Lung (tissue), 12 donors: Measurements from ENCODE around the gene NUB1. TPM values are rescaled to one million over a fixed set of nuclear protein-coding genes. Genes with fewer than 3 reads are reported as not detected.

ENCODE experiments used
- ATAC-seq: fragments of 200-7000 bp; cut with Tn5 transposase; one replicate; pipeline ENCODE4 v1.9.1; 2020; ENCODE audit warnings: moderate number of reproducible peaks; ENCODE audit not compliant: insufficient read depth, low FRiP score
- DNase-seq, 3 donors: peaks; one replicate each; pipeline ENCODE4 v3.0.0-alpha.2; 2013 to 2017
- H3K27ac ChIP-seq, 2 donors: one replicate each; pipeline ENCODE4 v1.5.1; 2013; ENCODE audit warnings: mild to moderate bottlenecking in 2 of 2, moderate library complexity in 2 of 2, control low read depth in 1 of 2, inconsistent platforms in 1 of 2, low read depth in 1 of 2, low read length in 1 of 2
- H3K27me3 ChIP-seq, 3 donors: one replicate each; pipeline ENCODE4 v1.5.1; 2013; ENCODE audit warnings: low read length in 2 of 3; ENCODE audit not compliant: control insufficient read depth in 3 of 3, insufficient read depth in 3 of 3
- H3K36me3 ChIP-seq, 4 donors: one replicate each; pipeline ENCODE4 v1.5.1; 2013; ENCODE audit warnings: low read length in 4 of 4, mild to moderate bottlenecking in 1 of 4, moderate library complexity in 1 of 4; ENCODE audit not compliant: control insufficient read depth in 4 of 4, insufficient read depth in 4 of 4
- H3K4me1 ChIP-seq, 5 donors: one replicate each; pipeline ENCODE4 v1.5.1; 2013; ENCODE audit warnings: low read length in 5 of 5, mild to moderate bottlenecking in 2 of 5, moderate library complexity in 1 of 5; ENCODE audit not compliant: control insufficient read depth in 5 of 5, insufficient read depth in 5 of 5
- H3K4me3 ChIP-seq: one replicate; pipeline ENCODE4 v1.5.1; 2013; ENCODE audit warnings: mild to moderate bottlenecking, control low read depth, moderate library complexity
- H3K9ac ChIP-seq, 2 donors: one replicate each; pipeline ENCODE4 v1.5.1; 2013; ENCODE audit warnings: low read length in 2 of 2, control low read depth in 1 of 2; ENCODE audit not compliant: insufficient read depth in 1 of 2
- H3K9me3 ChIP-seq, 4 donors: one replicate each; pipeline ENCODE4 v1.5.1; 2013; ENCODE audit warnings: low read length in 3 of 4, mild to moderate bottlenecking in 1 of 4, moderate library complexity in 1 of 4; ENCODE audit not compliant: control insufficient read depth in 4 of 4, insufficient read depth in 3 of 4
- CTCF ChIP-seq: IDR thresholded peaks from 2 replicates; pipeline ENCODE4 v1.5.1; 2012; ENCODE audit warnings: mild to moderate bottlenecking; ENCODE audit errors: control extremely low read depth, extremely low read depth
- WGBS, 2 donors: extraction: QIAGEN DNeasy Blood & Tissue Kit; methylation state at CpG; one replicate each; pipeline ENCODE4 v1.1.7; 2013; 5-methylcytosine and 5-hydroxymethylcytosine counted together
- polyA plus RNA-seq, 2 donors: library from polyadenylated mRNA; stranded (reverse); fragments of 200-250 nt; gene quantifications; one replicate each; pipeline ENCODE4 v1.2.1, GENCODE V29; 2013
- total RNA-seq, 2 donors: library from RNA; depleted of rRNA in 1 of 2; stranded (reverse); fragments of >200 nt in 1 of 2; gene quantifications; one replicate each; pipeline ENCODE4 v1.2.1, GENCODE V29; 2014 to 2021
- donor health status: control.
- donor health status: control.
- donor health status: Bipolar disorder and iron deficiency.
- donor health status: healthy.
- donor health status: DM: yes; HTN: yes; CAD: no.

NUB1 gene
- total and polyA plus RNA-seq, 4 donors: 22.6 to 47.4 (median 34.6) TPM

GRCh38 chr7:151395036-151395367, 53.4 kb downstream of the NUB1 start:
- no peak overlapping the region for H3K4me3 ChIP-seq
- H3K4me1 ChIP-seq: no peaks in the 10 kb centered on the region
- no peak for DNase-seq
- no peak for TF ChIP-seq CTCF
- no peak overlapping the region for H3K9ac ChIP-seq
- H3K27ac ChIP-seq: no peak overlapping the region
- WGBS, 2 donors: 79 to 81% methylated on average over 13 of the region's 13 CpGs
- H3K27me3 ChIP-seq: peaks cover 0 to 2% (median 0%) of the 10 kb centered on the region in 3 donors
- no peak for ATAC-seq
- H3K9me3 ChIP-seq: no peaks in the 10 kb centered on the region
- H3K36me3 ChIP-seq: peaks cover 0 to 17% (median 7%) of the 10 kb centered on the region in 4 donors

- Histone ChIP-seq H3K27me3 (peaks cover 0 to 2% (median 0%) of the 10 kb centered on the region in 3 donors), H3K4me1 (no peaks in the 10 kb centered on the region), H3K9me3 (no peaks in the 10 kb centered on the region), H3K4me3 (no peak overlapping the region), H3K27ac (no peak overlapping the region), H3K9ac (no peak overlapping the region), H3K36me3 (peaks cover 0 to 17% (median 8%) of the 10 kb centered on the region in 4 donors)
- no peak for ATAC-seq
- WGBS, 2 donors: 71 to 91% methylated on average over 10 of the region's 10 CpGs
- DNase-seq: no peak
- no peak for TF ChIP-seq CTCF
Observed at GRCh38 chr7:151396328-151396970, 54.8 kb downstream of the NUB1 start.

- Histone ChIP-seq H3K27ac (no peak overlapping the region), H3K27me3 (peaks cover 0 to 2% (median 0%) of the 10 kb centered on the region in 3 donors), H3K9me3 (no peaks in the 10 kb centered on the region), H3K4me1 (no peaks in the 10 kb centered on the region), H3K9ac (no peak overlapping the region), H3K4me3 (no peak overlapping the region), H3K36me3 (peaks cover 0 to 17% (median 8%) of the 10 kb centered on the region in 4 donors)
- no peak for TF ChIP-seq CTCF
- ATAC-seq (no peak), DNase-seq (no peak)
- 90 to 93% methylated on average over 13 of the region's 13 CpGs for WGBS, 2 donors
Observed at GRCh38 chr7:151397026-151397425, 55.4 kb downstream of the NUB1 start.
